ENCODE data around the gene SFXN5.

- TF ChIP-seq CTCF (IDR thresholded peaks at IDR 0.05; ENCODE audit: low read length): no peak
- TF ChIP-seq EZH2 (IDR thresholded peaks at IDR 0.05; ENCODE audit: borderline replicate concordance, low read length): no peak
Observed at GRCh38 chr2:72993933-72994280, 77.6 kb downstream of the SFXN5 start.
